Measurements from ENCODE around the gene SEPSECS. TPM values are rescaled to one million over a fixed set of nuclear protein-coding genes. Genes with fewer than 3 reads are reported as not detected.

Gene SEPSECS
- total RNA-seq, 1 donor from 2014 or later: 12.0 TPM

DNA sequence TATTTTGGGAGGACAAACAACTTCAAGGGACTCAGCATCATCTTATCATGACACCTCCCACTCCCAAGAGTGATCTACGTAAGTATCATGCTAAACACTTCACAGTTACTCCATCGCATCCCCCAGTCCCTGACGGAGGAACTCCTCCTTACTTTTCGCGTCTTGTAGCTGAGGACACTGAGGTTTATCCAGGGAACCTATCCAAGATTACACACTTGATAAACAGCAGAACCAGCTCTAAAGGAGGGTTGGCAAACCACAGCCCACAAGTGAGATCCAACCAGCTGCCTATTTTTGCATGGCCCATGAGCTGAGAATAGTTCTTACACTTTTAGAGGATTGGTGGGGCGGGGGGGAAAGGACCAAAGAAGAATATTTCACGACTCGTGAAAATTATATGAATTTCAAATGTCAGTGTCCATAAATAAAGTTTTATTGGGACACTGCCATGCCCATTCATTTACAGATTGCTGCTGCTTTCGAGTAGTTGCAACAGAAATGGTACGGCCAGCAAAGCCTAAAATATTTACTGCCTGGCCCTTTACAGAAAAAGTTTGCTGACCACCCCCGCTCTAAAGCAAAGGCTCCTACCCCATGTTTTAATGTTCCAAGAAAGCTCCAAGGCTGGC, 47.8 kb downstream of the SEPSECS start:
- Mint-ChIP-seq H3K27me3 (ENCODE audit: unreplicated experiment) (peaks cover 5% of the 10 kb centered on the region), H3K4me3 (ENCODE audit: unreplicated experiment) (no peak overlapping the region), H3K9me3 (ENCODE audit: unreplicated experiment) (no peaks in the 10 kb centered on the region), H3K36me3 (ENCODE audit: low read depth, unreplicated experiment) (no peaks in the 10 kb centered on the region), H3K4me1 (ENCODE audit: unreplicated experiment) (peaks cover 3% of the 10 kb centered on the region), H3K27ac (ENCODE audit: unreplicated experiment) (no peak overlapping the region)
- TF ChIP-seq, protein P1, sequence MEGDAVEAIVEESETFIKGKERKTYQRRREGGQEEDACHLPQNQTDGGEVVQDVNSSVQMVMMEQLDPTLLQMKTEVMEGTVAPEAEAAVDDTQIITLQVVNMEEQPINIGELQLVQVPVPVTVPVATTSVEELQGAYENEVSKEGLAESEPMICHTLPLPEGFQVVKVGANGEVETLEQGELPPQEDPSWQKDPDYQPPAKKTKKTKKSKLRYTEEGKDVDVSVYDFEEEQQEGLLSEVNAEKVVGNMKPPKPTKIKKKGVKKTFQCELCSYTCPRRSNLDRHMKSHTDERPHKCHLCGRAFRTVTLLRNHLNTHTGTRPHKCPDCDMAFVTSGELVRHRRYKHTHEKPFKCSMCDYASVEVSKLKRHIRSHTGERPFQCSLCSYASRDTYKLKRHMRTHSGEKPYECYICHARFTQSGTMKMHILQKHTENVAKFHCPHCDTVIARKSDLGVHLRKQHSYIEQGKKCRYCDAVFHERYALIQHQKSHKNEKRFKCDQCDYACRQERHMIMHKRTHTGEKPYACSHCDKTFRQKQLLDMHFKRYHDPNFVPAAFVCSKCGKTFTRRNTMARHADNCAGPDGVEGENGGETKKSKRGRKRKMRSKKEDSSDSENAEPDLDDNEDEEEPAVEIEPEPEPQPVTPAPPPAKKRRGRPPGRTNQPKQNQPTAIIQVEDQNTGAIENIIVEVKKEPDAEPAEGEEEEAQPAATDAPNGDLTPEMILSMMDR (IDR thresholded peaks at IDR 0.05; ENCODE audit: unreplicated experiment): no peak
- DNase-seq (ENCODE audit: low spot score): no peak

GRCh38 chr4:25111648-25112196, 48.5 kb downstream of the SEPSECS start:
- H3K4me3 Mint-ChIP-seq (ENCODE audit: unreplicated experiment): no peak overlapping the region
- no peaks in the 10 kb centered on the region for H3K9me3 Mint-ChIP-seq (ENCODE audit: unreplicated experiment)
- H3K4me1 Mint-ChIP-seq (ENCODE audit: unreplicated experiment): peaks cover 3% of the 10 kb centered on the region
- no peak for DNase-seq (ENCODE audit: low spot score)
- H3K27ac Mint-ChIP-seq (ENCODE audit: unreplicated experiment): peak overlapping the region; percentile 20
- peaks cover 5% of the 10 kb centered on the region for H3K27me3 Mint-ChIP-seq (ENCODE audit: unreplicated experiment)
- TF ChIP-seq, protein P1 (IDR thresholded peaks at IDR 0.05; ENCODE audit: unreplicated experiment): no peak
- H3K36me3 Mint-ChIP-seq (ENCODE audit: low read depth, unreplicated experiment): no peaks in the 10 kb centered on the region

DNA sequence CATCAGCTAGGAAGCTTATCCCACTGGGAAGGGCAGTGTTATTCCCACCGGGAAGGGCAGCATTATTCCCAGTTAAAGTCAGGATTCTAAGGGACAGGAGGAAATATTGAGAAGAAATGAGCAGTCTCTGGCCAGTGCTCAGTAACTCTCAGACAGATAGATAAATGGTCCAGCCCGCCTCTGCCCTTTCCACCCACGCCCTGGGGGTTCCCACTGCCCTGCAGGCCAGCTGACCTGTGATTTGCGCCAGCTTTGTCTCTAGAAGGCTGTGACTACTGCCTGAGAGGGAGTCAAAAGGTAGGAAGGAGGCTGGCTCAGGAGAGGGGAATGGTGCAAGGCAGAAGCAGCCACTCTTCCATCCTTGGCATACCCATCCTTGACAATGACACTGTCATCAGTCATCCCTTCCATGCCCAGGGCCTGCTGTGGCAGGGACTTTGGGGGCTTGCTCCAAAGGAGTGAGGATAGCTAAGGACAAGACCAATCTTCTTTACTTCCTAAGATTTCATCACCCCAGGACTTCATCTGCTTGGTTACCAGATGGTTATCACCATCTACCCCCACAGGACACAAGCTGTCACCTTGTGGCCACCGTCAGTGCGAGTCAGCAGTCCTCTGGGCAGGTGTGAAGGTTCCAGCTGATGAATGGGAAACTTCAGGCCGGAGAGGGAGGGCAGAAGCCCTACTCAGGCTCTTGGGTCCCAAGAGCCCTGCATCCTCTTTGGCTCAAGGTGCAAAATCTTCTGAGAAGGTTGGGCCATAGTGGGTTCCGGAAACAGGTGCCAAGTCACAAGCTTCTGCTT, 49.5 kb downstream of the SEPSECS start:
- Mint-ChIP-seq H3K9me3 (ENCODE audit: unreplicated experiment) (no peaks in the 10 kb centered on the region), H3K36me3 (ENCODE audit: low read depth, unreplicated experiment) (no peaks in the 10 kb centered on the region), H3K4me3 (ENCODE audit: unreplicated experiment) (no peak overlapping the region), H3K4me1 (ENCODE audit: unreplicated experiment) (peaks cover 3% of the 10 kb centered on the region), H3K27me3 (ENCODE audit: unreplicated experiment) (peaks cover 5% of the 10 kb centered on the region), H3K27ac (ENCODE audit: unreplicated experiment) (no peak overlapping the region)
- no peak for DNase-seq (ENCODE audit: low spot score)
- TF ChIP-seq, protein P1 (IDR thresholded peaks at IDR 0.05; ENCODE audit: unreplicated experiment): no peak

DNA sequence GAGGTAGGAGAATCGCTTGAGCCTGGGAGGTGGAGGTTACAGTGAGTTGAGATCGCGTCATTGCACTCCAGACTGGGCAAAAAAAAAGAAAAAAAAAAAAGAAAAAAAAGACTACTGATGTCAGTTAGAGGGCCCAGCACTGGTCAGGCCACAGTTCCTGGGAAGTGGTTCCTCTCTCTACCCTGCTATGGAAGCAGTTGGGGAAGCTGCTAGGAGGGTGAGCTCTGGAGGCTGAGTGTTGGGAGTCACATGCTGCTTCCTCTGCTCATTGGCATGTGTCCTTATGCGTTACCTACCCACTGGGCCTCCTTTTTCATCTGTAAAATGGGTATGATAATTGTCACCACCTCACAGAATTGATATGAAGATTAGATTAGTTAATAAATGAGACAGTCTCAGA, 50.7 kb downstream of the SEPSECS start:
- TF ChIP-seq, protein P1 (IDR thresholded peaks at IDR 0.05; ENCODE audit: unreplicated experiment): no peak
- Mint-ChIP-seq H3K9me3 (ENCODE audit: unreplicated experiment) (no peaks in the 10 kb centered on the region), H3K36me3 (ENCODE audit: low read depth, unreplicated experiment) (no peaks in the 10 kb centered on the region), H3K27me3 (ENCODE audit: unreplicated experiment) (peaks cover 4% of the 10 kb centered on the region), H3K4me1 (ENCODE audit: unreplicated experiment) (peaks cover 3% of the 10 kb centered on the region), H3K27ac (ENCODE audit: unreplicated experiment) (no peak overlapping the region), H3K4me3 (ENCODE audit: unreplicated experiment) (no peak overlapping the region)
- no peak for DNase-seq (ENCODE audit: low spot score)

DNA sequence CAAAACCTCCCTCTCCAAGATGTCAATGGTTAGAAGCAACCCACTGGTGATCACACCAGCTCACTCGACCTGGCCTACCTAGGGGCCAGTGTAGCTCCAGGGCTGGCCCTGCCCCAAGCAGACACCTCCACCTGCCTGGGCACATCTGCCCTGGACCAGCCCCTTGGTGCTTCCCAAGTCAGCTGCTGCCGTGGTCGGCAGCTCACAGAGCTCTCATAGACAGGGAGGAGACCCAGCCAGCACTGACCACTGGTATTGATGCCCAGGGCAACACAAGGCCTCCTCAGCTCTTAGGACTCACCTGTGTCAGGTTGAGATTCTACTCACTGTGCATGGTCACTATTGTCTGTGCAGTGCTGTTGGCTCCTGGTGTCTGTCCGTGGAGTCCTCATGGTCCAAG, 51.7 kb downstream of the SEPSECS start:
- TF ChIP-seq, protein P1 (IDR thresholded peaks at IDR 0.05; ENCODE audit: unreplicated experiment): no peak
- H3K27ac Mint-ChIP-seq (ENCODE audit: unreplicated experiment): no peak overlapping the region

More for the DNA sequence above, 51.7 kb downstream of the SEPSECS start:
- peaks cover 4% of the 10 kb centered on the region for H3K27me3 Mint-ChIP-seq (ENCODE audit: unreplicated experiment)
- H3K9me3 Mint-ChIP-seq (ENCODE audit: unreplicated experiment): no peaks in the 10 kb centered on the region
- no peak for DNase-seq (ENCODE audit: low spot score)
- H3K36me3 Mint-ChIP-seq (ENCODE audit: low read depth, unreplicated experiment): no peaks in the 10 kb centered on the region
- H3K4me3 Mint-ChIP-seq (ENCODE audit: unreplicated experiment): no peak overlapping the region
- peaks cover 4% of the 10 kb centered on the region for H3K4me1 Mint-ChIP-seq (ENCODE audit: unreplicated experiment)
